GM23338 (cell line): Measurements from ENCODE around the gene RIT1. TPM values are rescaled to one million over a fixed set of nuclear protein-coding genes. Genes with fewer than 3 reads are reported as not detected.

ENCODE experiments used
- ATAC-seq: fragments of 200-7000 bp; cut with Tn5 transposase; 3 replicates; pipeline ENCODE4 v1.9.1; 2020
- DNase-seq: peaks from one replicate; pipeline ENCODE4 v3.0.0-alpha.2; 2015; ENCODE audit warnings: low spot score
- H2AFZ ChIP-seq: fragments of 200-600 bp; sonication (generic); 2 replicates; pipeline ENCODE4 v1.8.0; 2016; ENCODE audit warnings: antibody characterized with exemption, mild to moderate bottlenecking, moderate library complexity
- H3F3A ChIP-seq: fragments of 200-600 bp; sonication (generic); replicated peaks from 2 replicates; pipeline ENCODE4 v1.8.0; 2017; ENCODE audit warnings: antibody characterized with exemption, mixed run types, low read depth
- H3K27ac ChIP-seq: fragments of 200-600 bp; sonication (generic); 2 replicates; pipeline ENCODE4 v1.6.1; 2016; ENCODE audit warnings: low read depth
- H3K27me3 ChIP-seq: fragments of 200-600 bp; sonication (generic); 2 replicates; pipeline ENCODE4 v1.8.0; 2016; ENCODE audit warnings: mild to moderate bottlenecking, mixed run types, moderate library complexity; ENCODE audit not compliant: insufficient read depth
- H3K36me3 ChIP-seq: fragments of 200-600 bp; sonication (generic); 2 replicates; pipeline ENCODE4 v1.8.0; 2016; ENCODE audit warnings: mild to moderate bottlenecking; ENCODE audit not compliant: insufficient read depth
- H3K4me1 ChIP-seq: fragments of 200-600 bp; sonication (generic); 2 replicates; pipeline ENCODE4 v1.8.0; 2016; ENCODE audit warnings: mild to moderate bottlenecking, moderate library complexity; ENCODE audit not compliant: insufficient read depth
- H3K4me2 ChIP-seq: fragments of 200-600 bp; sonication (generic); 2 replicates; pipeline ENCODE4 v1.7.1; 2017; ENCODE audit warnings: mixed run types
- H3K4me3 ChIP-seq: fragments of 200-600 bp; sonication (generic); 2 replicates; pipeline ENCODE4 v1.6.1; 2016; ENCODE audit warnings: mixed run types
- H3K79me2 ChIP-seq: fragments of 200-600 bp; sonication (generic); replicated peaks from 2 replicates; pipeline ENCODE4 v1.8.0; 2017; ENCODE audit warnings: mild to moderate bottlenecking; ENCODE audit not compliant: insufficient read depth
- H3K9me2 ChIP-seq: fragments of 200-600 bp; sonication (generic); 2 replicates; pipeline ENCODE4 v1.8.0; 2017; ENCODE audit not compliant: insufficient read depth
- H4K20me1 ChIP-seq: fragments of 200-600 bp; sonication (generic); replicated peaks from 2 replicates; pipeline ENCODE4 v1.8.0; 2017; ENCODE audit warnings: mild to moderate bottlenecking; ENCODE audit not compliant: insufficient read depth
- H3K27ac Mint-ChIP-seq: 2 replicates; pipeline ENCODE4 v1.8.0; 2020; ENCODE audit warnings: inconsistent platforms, mild to moderate bottlenecking, moderate library complexity, mixed read lengths
- H3K27me3 Mint-ChIP-seq: 3 replicates; pipeline ENCODE4 v1.8.0; 2022; ENCODE audit warnings: low read depth, mild to moderate bottlenecking, moderate library complexity, mixed read lengths, inconsistent platforms; ENCODE audit not compliant: insufficient read depth, poor library complexity
- H3K36me3 Mint-ChIP-seq: 3 replicates; pipeline ENCODE4 v1.8.0; 2021; ENCODE audit warnings: low read depth, mild to moderate bottlenecking, inconsistent platforms, moderate library complexity, mixed read lengths
- H3K4me1 Mint-ChIP-seq: 3 replicates; pipeline ENCODE4 v1.8.0; 2020; ENCODE audit warnings: mild to moderate bottlenecking, inconsistent platforms, mixed read lengths
- H3K4me3 Mint-ChIP-seq: 3 replicates; pipeline ENCODE4 v1.8.0; 2021; ENCODE audit warnings: moderate library complexity, mild to moderate bottlenecking, inconsistent platforms, mixed read lengths
- H3K9me3 Mint-ChIP-seq: 3 replicates; pipeline ENCODE4 v1.8.0; 2020; ENCODE audit warnings: moderate library complexity, mild to moderate bottlenecking, inconsistent platforms, mixed read lengths
- CTCF ChIP-seq, 2 experiments: fragments of 200-600 bp in 1 of 2; sonication (generic) in 1 of 2; conservative IDR thresholded peaks; 2 replicates each; pipeline versions ENCODE4 v1.5.1 to v1.6.1; 2016 to 2017; ENCODE audit warnings: antibody characterized with exemption in 2 of 2, low read depth in 2 of 2, mild to moderate bottlenecking in 2 of 2, moderate library complexity in 1 of 2
- ETS1 ChIP-seq: IDR thresholded peaks from 2 replicates; pipeline ENCODE4 v1.6.1; 2016; ENCODE audit warnings: antibody characterized with exemption
- EZH2 ChIP-seq: fragments of 200-600 bp; sonication (generic); IDR thresholded peaks from one replicate; pipeline ENCODE4 v1.8.0; 2017; ENCODE audit warnings: antibody characterized with exemption, mild to moderate bottlenecking, low read depth; ENCODE audit not compliant: unreplicated experiment
- EZH2phosphoT487 ChIP-seq: fragments of 200-600 bp; sonication (generic); IDR thresholded peaks from one replicate; pipeline ENCODE4 v1.8.1; 2018; ENCODE audit warnings: antibody characterized with exemption; ENCODE audit not compliant: unreplicated experiment
- JUNB ChIP-seq: IDR thresholded peaks from one replicate; pipeline ENCODE4 v1.6.1; 2016; ENCODE audit warnings: antibody characterized with exemption; ENCODE audit not compliant: unreplicated experiment
- NANOG ChIP-seq: IDR thresholded peaks from 2 replicates; pipeline ENCODE4 v1.6.1; 2016; ENCODE audit warnings: antibody characterized with exemption, borderline replicate concordance
- POLR2AphosphoS5 ChIP-seq: IDR thresholded peaks from 2 replicates; pipeline ENCODE4 v1.6.1; 2016; ENCODE audit warnings: antibody characterized with exemption, low read depth
- REST ChIP-seq: IDR thresholded peaks from one replicate; pipeline ENCODE4 v1.6.1; 2018; ENCODE audit warnings: antibody characterized with exemption; ENCODE audit not compliant: unreplicated experiment
- STAT1 ChIP-seq: IDR thresholded peaks from one replicate; pipeline ENCODE4 v1.6.1; 2016; ENCODE audit warnings: antibody characterized with exemption; ENCODE audit not compliant: unreplicated experiment
- ZNF114 ChIP-seq: fragments of 250-450 bp; sonication (Bioruptor Pico); IDR thresholded peaks from 2 replicates; pipeline ENCODE4 v1.5.0; 2020; ENCODE audit warnings: mild to moderate bottlenecking, moderate library complexity
- ZNF331 ChIP-seq: fragments of 250-450 bp; sonication (Bioruptor Pico); IDR thresholded peaks from 2 replicates; pipeline ENCODE4 v1.5.0; 2020; ENCODE audit warnings: low read depth, mild to moderate bottlenecking, moderate library complexity
- polyA plus RNA-seq: library from polyadenylated mRNA; unstranded; fragments of >200 nt; fragmentation: Nextera tagmentation; extraction: Ambion mirVana; gene quantifications from 2 replicates; pipeline ENCODE4 v1.2.1, GENCODE V29; 2016
- total RNA-seq: library from RNA; depleted of rRNA; stranded (reverse); fragments of >200 nt; shearing (Covaris generic); gene quantifications from 2 replicates; pipeline ENCODE4 v1.2.3, GENCODE V29; 2014

RIT1 gene
- total and polyA plus RNA-seq, 2 experiments from 2014 or later: 21.5 to 24.4 TPM

GRCh38 chr1:155957411-155957915 lies 46.3 kb upstream of the RIT1 start:
- Histone ChIP-seq H3K27me3 (no peaks in the 10 kb centered on the region), H3K79me2 (no peaks in the 10 kb centered on the region), H3K4me3 (no peak overlapping the region), H3K9me2 (no peaks in the 10 kb centered on the region), H4K20me1 (no peaks in the 10 kb centered on the region; the same call in none of the 2 replicates), H2AFZ (no peak overlapping the region), H3K4me1 (no peaks in the 10 kb centered on the region), H3F3A (peaks cover 16% of the 10 kb centered on the region; the same call in 1 of the 2 replicates), H3K36me3 (peaks cover 51% of the 10 kb centered on the region), H3K27ac (no peak overlapping the region), H3K4me2 (no peak overlapping the region)
- Mint-ChIP-seq H3K9me3 (no peaks in the 10 kb centered on the region), H3K27me3 (peaks cover 4% of the 10 kb centered on the region), H3K27ac (no peak overlapping the region; the same call in 1 of the 2 replicates), H3K36me3 (peaks cover 88% of the 10 kb centered on the region), H3K4me3 (no peak overlapping the region), H3K4me1 (no peaks in the 10 kb centered on the region)
- TF ChIP-seq JUNB (no peak), EZH2phosphoT487 (no peak), ZNF331 (CRISPR knock-in tag) (no peak)
- ATAC-seq (no peak), DNase-seq (no peak)

- Histone ChIP-seq H4K20me1 (no peaks in the 10 kb centered on the region; the same call in none of the 2 replicates), H3K79me2 (no peaks in the 10 kb centered on the region), H3F3A (peaks cover 10% of the 10 kb centered on the region; the same call in 1 of the 2 replicates), H3K4me2 (no peak overlapping the region), H3K4me1 (no peaks in the 10 kb centered on the region), H2AFZ (no peak overlapping the region), H3K27me3 (no peaks in the 10 kb centered on the region), H3K36me3 (peaks cover 61% of the 10 kb centered on the region), H3K4me3 (no peak overlapping the region), H3K27ac (no peak overlapping the region), H3K9me2 (no peaks in the 10 kb centered on the region)
- Mint-ChIP-seq H3K36me3 (peaks cover 85% of the 10 kb centered on the region), H3K9me3 (no peaks in the 10 kb centered on the region), H3K27me3 (peaks cover 4% of the 10 kb centered on the region), H3K4me3 (no peak overlapping the region), H3K27ac (no peak overlapping the region), H3K4me1 (no peaks in the 10 kb centered on the region)
- no peak for ATAC-seq
- TF ChIP-seq CTCF (conservative IDR thresholded peaks at IDR 0.05; ENCODE audit: low read depth in 2 of 2) (no peak), NANOG (no peak), POLR2AphosphoS5 (no peak), ZNF114 (CRISPR knock-in tag) (no peak), EZH2phosphoT487 (no peak), JUNB (no peak), ETS1 (no peak), EZH2 (no peak), ZNF331 (CRISPR knock-in tag) (no peak), REST (no peak), STAT1 (no peak)
- DNase-seq: no peak
Measured at GRCh38 chr1:155954645-155955044, 43.5 kb upstream of the RIT1 start.
